AML-193 (cell line): ENCODE data around the gene ARHGAP5.

Source experiments
- DNase-seq, 2 experiments: peaks; one replicate each; lab custom pipeline; 2025; lab: John Stamatoyannopoulos, UW

ARHGAP5 gene

DNA sequence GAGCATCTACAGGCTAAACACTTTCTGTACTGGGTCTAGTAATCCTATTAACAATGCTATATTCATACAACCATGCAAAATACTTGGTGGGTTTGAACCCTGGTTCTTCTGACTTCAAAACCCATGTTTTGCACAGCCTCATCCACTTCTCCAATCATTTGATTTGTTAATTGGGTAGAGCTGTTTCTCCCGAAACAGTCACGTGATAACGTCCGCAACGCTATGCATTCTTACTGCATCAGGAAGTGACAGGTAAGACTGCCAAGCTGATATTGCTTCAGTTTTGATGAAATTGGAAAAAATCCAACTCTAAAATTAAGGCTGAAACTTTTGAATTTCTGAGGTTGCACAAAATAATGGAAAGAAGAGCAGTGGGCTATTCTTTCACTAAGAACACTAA, 94.4 kb downstream of the ARHGAP5 start:
- DNase-seq, result no peak

GRCh38 chr14:32183151-32184058, 106.3 kb downstream of the ARHGAP5 start:
- no peak for DNase-seq

DNA sequence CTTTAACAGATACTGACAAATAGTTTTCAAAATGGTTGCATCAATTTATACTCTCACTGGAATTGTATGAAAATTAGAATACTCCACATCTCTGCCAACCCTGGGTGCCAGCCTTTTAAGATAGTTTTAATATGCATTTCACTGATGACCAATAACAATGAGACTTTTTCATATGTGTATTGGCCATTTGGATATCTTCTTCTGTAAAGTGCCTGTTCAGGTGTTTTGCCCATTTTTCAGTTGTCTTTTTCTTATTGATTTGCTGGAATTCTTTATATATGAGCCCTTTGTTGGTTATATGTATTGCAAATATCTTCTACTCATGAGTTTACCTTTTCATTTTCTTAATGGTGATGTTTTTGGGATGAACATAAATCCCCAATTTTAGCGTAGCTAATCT, 108.0 kb downstream of the ARHGAP5 start:
- DNase-seq, result no peak

GRCh38 chr14:32186248-32186647, 109.1 kb downstream of the ARHGAP5 start:
- DNase-seq, result no peak

DNA sequence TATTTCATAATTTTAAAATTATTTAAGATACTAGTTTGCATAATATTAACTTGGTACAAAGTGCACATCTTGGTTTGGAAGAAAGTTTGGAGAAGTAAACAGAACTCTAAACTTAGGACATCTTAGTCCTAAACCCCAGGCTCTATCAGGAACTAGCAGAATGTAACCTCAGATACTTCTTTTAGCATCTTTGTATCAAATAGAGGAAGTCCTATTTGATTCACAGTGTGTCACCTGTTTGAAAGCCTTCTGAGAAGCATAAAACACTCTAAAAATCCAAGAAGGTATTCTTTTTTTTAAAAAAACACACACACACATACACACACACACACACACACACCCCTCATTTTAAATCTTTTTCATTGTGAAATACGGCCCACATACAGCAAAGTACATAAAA, 112.7 kb downstream of the ARHGAP5 start:
- DNase-seq, result no peak

DNA sequence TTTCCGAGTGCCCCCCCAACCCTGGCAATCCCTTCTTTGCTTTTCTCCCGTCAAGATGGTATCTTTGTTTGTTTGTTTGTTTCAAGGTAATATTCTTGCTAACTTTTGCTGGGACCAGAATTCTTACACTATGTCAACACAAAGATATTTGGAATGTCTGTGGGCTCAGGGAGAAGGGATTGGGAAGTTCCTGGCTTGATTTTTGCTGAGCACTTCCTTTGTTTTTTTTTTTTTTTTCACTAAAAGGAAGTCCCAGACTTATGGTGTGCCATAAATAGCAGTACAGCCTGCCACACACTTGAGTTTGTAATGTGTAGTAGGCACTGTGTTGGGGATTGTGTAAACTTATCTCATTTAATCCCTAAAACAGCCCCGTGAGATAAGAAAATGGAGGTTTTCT, 113.6 kb downstream of the ARHGAP5 start:
- no peak for DNase-seq

DNA sequence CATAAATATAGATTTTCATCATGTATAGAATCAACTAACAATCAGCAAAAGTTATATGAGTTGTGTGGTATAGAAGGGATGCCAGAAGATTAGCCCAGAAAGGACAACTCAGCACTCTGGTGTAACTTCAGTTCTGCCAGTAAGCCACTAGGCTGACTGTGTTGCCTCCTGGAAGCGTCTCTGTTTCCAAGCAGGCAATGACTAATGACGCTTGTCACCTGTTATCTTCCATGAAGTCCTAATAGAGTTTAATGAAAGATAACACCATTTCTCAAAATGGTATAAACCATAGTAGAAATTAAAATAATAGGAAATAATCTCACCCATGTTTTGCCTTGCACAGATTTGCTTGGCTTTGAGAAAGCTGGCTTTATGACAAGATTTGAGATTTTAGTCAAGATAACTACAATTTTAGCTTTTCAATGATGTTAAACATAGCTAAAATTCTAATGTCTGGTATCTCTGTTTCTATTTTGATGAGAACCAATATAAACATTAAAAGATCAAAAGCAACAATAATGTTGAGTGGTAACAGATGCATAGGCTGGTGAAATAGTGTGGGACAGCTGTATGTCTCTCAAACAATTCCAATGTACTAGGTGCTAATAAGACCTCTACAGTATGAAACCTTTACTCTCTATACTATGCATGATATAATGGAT, 115.7 kb downstream of the ARHGAP5 start:
- no peak for DNase-seq

DNA sequence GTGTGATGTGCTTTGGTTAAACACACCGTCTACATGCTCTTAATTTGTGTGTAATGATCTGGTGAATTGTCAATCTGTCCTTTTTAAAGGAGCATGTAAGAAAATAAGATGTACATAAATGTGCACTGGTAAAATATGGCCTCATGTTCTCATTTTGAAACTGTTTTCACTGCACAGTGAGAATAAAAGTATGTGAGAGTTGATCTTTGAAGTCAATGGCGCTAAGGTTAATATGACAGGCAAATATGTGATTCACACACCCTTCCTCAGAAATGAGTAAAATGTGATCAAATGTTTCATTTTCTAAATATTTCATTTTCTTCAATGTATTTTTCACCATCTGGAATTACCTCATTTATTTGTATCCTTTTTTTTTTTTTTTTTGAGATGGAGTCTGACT, 116.4 kb downstream of the ARHGAP5 start:
- no peak for DNase-seq

DNA sequence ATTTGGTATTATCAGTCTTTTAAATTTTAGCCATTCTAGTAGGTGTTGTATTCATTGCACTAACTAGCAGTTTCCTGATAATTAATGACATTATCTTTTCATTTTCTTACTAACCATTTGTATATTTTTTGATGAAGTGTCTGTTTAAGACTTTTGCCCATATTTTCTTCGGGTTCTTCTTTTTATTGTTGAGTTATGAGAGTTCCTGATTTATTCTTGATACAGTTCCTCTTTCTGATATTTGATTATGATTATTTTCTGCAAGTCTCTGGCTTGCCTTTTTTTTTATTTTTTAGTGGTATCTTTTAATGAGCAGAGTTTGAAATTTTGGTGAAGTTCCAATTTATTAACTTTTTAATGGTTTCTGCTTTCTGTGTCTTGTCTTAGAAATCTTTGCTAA, 118.5 kb downstream of the ARHGAP5 start:
- DNase-seq, result no peak

- DNase-seq, result no peak
Measured at GRCh38 chr14:32197919-32198318, 120.8 kb downstream of the ARHGAP5 start.

DNA sequence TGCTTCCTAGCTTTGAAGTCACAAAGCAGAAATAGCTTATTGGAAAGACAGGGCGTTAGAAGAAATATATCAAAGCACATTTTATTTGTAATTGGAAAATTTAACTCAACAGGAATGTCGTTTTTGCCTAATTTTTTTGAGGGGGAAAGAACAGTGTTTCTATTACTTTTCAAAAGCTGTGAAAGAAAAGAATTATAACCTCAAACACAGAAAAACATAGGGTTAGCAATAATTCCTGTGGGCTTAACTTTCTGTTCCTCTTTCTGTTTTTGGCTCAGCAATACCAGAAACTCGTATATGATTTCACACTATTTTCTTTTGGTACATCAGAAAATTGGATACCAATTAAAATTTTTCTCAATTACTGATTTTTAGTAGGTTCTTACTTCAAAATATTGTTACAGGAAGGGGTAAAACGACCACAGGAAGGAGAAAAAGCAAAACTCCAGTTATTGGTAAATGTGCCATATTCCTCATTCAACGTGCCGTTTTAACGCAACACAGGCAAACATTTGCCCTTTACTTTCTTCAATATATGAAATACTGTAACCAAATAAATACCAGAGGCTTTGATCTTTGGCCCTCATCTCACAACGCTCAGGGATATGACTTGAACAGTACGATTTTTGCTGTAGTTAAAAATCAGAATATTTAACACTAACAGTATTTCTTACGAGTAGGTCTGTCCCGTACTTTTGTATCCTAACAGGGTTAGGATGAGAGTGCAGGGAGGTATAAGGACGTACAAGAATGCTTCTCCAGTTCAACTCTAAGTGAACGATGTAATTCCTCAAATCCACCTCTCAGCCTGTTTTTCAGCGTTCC, 123.5 kb downstream of the ARHGAP5 start:
- no peak for DNase-seq

GRCh38 chr14:32201193-32201815, 124.2 kb downstream of the ARHGAP5 start:
- no peak for DNase-seq

DNA sequence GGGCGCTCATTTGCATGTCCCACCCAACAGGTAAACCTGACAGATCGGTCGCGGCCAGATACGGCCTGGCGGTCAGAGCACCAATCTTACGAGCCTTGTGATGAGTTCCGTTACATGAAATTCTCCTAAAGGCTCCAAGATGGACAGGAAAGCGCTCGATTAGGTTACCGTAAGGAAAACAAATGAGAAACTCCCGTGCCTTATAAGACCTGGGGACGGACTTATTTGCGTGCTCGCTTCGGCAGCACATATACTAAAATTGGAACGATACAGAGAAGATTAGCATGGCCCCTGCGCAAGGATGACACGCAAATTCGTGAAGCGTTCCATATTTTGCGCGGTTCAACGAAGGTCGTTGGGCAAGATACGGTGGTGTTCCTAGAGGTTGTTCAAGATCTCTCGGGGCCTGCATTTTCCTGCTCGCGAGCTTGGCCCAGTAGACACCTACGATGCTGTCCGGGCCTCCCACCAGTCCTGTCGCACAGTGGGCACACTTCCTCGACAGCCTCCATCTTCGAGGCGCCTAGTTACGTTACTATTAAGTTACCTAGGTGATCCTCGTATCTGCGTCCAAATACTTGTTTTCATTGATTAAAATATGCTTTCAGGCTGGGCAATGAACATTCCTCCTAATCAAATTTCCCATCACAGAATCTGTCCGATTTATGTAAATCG, 124.8 kb downstream of the ARHGAP5 start, which contains the start of gene RNU6-7:
Gene RNU6-7, plus strand, starts transcription at position 230 of the 675 bp plus-strand sequence.
- DNase-seq, result no peak

- no peak for DNase-seq
Measured at GRCh38 chr14:32202491-32202997, 125.4 kb downstream of the ARHGAP5 start.

- DNase-seq, result peak; percentile 11 to 15
Measured at GRCh38 chr14:32202998-32203882, 126.1 kb downstream of the ARHGAP5 start, which contains the start of gene RNU6-8. RNU6-8 (minus strand) TSS chr14:32203269.

DNA sequence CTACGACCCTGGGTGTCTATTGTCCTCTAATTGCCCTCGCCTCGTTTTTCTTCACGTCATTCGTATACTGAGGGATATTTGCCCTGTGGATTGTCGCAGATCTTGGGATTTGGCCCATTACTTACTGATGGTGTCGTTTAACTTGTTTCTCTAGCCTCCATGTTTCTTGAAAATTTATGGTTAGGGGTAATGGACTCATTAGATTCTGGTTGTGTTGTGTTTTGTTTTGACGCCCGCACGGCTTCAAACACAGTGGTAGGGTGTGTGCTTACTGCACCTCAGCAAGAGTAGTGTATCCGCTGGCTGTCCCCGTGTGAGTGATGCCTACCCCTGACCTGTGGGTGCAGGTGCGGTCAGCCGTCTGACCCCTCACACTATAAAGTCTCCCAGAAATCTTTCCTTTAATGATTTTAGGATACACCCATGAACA, 126.8 kb downstream of the ARHGAP5 start:
- DNase-seq, result no peak

GRCh38 chr14:32205554-32205953, 128.4 kb downstream of the ARHGAP5 start:
- DNase-seq, result no peak

- DNase-seq, result no peak
Measured at GRCh38 chr14:32205984-32206383, 128.9 kb downstream of the ARHGAP5 start.

- DNase-seq, result no peak
Measured at GRCh38 chr14:32206552-32206951, 129.4 kb downstream of the ARHGAP5 start.

DNA sequence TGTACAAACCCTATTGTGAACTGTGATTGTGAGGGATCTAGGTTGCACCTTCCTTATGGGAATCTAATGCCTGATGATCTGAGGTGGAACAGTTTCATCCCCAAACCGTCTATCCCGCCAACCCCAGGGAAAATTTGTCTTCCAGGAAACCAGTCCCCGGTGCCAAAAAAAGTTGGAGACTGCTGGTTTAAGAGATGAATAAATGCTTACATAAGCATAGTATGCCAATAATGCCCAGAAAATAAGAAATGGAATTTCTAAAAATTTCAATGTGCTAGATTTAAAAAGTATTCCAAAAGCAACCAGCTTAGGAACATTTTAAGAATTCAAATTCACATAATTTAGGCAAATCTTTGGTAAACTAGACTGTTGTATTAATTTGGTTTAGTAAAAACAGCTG, 131.4 kb downstream of the ARHGAP5 start:
- DNase-seq, result no peak
